ENCODE results near the gene OTX2.

Gene OTX2

DNA sequence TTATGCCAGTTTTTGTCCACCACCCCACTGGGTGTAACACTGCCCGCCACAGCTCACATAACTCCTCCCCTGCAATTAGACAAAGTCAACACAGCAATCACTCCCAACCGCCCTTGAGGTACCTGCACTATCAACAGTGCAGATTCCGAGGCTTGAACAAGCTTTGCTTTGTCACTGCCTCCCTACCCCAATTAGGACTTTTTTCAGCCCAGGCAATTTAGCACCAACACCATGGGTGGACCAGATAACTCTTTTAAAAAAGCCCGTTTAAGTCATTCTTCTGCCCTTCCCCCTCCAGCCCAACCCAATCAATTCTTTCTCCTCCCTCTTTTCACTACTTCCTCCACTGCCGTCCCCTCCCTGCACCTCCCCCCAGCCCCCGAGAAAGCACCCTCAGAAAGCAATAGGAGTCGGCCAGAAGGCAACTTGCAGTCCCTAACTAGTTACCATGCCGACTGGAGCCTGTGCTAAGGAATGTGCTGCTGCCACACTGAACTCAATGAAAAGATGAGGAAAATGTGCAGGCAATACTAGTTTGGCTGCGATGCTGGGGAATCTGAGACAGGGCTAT, 45.7 kb upstream of the OTX2 start:
- H3F3A ChIP-seq (ENCODE audit: insufficient read depth, low read length): no peaks in the 10 kb centered on the region
- no peaks in the 10 kb centered on the region for H3K9me2 ChIP-seq (replicated peaks; ENCODE audit: insufficient read depth, low read length)
- no peak overlapping the region for H3K27ac ChIP-seq (ENCODE audit: low read length)
- no peak overlapping the region for H3K4me3 ChIP-seq (ENCODE audit: low read length)
- DNase-seq: no peak
- H3K9me3 ChIP-seq (replicated peaks; ENCODE audit: insufficient read depth, low read length): no peaks in the 10 kb centered on the region
- no peaks in the 10 kb centered on the region for H3K79me2 ChIP-seq (ENCODE audit: low read length)
- H3K4me1 ChIP-seq (ENCODE audit: low read length): no peaks in the 10 kb centered on the region
- H3K27me3 ChIP-seq (replicated peaks; ENCODE audit: insufficient read depth, low read length): no peaks in the 10 kb centered on the region
- TF ChIP-seq EZH2 (optimal IDR thresholded peaks at IDR 0.05; ENCODE audit: low read depth, low read length) (no peak), EZH2phosphoT487 (IDR thresholded peaks at IDR 0.05; ENCODE audit: low read length) (no peak)
- TF ChIP-seq, protein P1, sequence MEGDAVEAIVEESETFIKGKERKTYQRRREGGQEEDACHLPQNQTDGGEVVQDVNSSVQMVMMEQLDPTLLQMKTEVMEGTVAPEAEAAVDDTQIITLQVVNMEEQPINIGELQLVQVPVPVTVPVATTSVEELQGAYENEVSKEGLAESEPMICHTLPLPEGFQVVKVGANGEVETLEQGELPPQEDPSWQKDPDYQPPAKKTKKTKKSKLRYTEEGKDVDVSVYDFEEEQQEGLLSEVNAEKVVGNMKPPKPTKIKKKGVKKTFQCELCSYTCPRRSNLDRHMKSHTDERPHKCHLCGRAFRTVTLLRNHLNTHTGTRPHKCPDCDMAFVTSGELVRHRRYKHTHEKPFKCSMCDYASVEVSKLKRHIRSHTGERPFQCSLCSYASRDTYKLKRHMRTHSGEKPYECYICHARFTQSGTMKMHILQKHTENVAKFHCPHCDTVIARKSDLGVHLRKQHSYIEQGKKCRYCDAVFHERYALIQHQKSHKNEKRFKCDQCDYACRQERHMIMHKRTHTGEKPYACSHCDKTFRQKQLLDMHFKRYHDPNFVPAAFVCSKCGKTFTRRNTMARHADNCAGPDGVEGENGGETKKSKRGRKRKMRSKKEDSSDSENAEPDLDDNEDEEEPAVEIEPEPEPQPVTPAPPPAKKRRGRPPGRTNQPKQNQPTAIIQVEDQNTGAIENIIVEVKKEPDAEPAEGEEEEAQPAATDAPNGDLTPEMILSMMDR (IDR thresholded peaks at IDR 0.05; ENCODE audit: low read length): no peak
- no peak overlapping the region for H3K9ac ChIP-seq (ENCODE audit: low read length)
- no peak overlapping the region for H2AFZ ChIP-seq (ENCODE audit: low read length)
- no peaks in the 10 kb centered on the region for H4K20me1 ChIP-seq (ENCODE audit: insufficient read depth, low read length)
- no peaks in the 10 kb centered on the region for H3K36me3 ChIP-seq (replicated peaks; ENCODE audit: insufficient read depth, low read length)
- H3K4me2 ChIP-seq (ENCODE audit: low read depth, low read length): no peak overlapping the region

DNA sequence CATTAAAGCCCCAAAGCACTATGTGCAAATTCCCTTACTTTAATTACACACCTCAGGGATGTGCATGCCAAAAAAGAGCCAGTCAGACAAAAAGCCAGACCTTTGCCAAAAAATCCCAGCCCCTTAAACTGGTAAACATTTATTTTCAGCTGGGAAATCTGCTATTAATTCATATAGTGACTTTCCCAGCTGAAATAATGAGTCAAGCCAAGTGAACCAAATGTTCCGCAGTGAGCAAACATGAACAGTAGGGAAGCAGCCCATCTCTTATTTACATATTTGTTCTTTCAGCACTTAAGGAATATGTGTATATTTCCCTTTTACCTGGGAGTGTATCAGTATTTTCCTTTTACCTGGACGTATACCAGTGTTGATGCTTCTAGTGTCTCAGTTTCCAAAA, 44.0 kb upstream of the OTX2 start:
- H3K9ac ChIP-seq (ENCODE audit: low read length): no peak overlapping the region
- no peaks in the 10 kb centered on the region for H3K36me3 ChIP-seq (replicated peaks; ENCODE audit: insufficient read depth, low read length)
- no peak for DNase-seq
- H3K4me3 ChIP-seq (ENCODE audit: low read length): no peak overlapping the region
- H3K9me2 ChIP-seq (replicated peaks; ENCODE audit: insufficient read depth, low read length): no peaks in the 10 kb centered on the region
- H4K20me1 ChIP-seq (ENCODE audit: insufficient read depth, low read length): no peaks in the 10 kb centered on the region
- H3K4me2 ChIP-seq (ENCODE audit: low read depth, low read length): no peak overlapping the region
- H3K9me3 ChIP-seq (replicated peaks; ENCODE audit: insufficient read depth, low read length): no peaks in the 10 kb centered on the region
- H3K27ac ChIP-seq (ENCODE audit: low read length): no peak overlapping the region
- H2AFZ ChIP-seq (ENCODE audit: low read length): no peak overlapping the region
- H3K27me3 ChIP-seq (replicated peaks; ENCODE audit: insufficient read depth, low read length): no peaks in the 10 kb centered on the region
- peaks cover 5% of the 10 kb centered on the region; the same call in 1 of the 2 replicates for H3K4me1 ChIP-seq (ENCODE audit: low read length)
- TF ChIP-seq, protein P1 (IDR thresholded peaks at IDR 0.05; ENCODE audit: low read length): no peak
- TF ChIP-seq EZH2phosphoT487 (IDR thresholded peaks at IDR 0.05; ENCODE audit: low read length): no peak
- no peak for TF ChIP-seq EZH2 (optimal IDR thresholded peaks at IDR 0.05; ENCODE audit: low read depth, low read length)
- no peaks in the 10 kb centered on the region for H3K79me2 ChIP-seq (ENCODE audit: low read length)
- peaks cover 8% of the 10 kb centered on the region for H3F3A ChIP-seq (ENCODE audit: insufficient read depth, low read length)

DNA sequence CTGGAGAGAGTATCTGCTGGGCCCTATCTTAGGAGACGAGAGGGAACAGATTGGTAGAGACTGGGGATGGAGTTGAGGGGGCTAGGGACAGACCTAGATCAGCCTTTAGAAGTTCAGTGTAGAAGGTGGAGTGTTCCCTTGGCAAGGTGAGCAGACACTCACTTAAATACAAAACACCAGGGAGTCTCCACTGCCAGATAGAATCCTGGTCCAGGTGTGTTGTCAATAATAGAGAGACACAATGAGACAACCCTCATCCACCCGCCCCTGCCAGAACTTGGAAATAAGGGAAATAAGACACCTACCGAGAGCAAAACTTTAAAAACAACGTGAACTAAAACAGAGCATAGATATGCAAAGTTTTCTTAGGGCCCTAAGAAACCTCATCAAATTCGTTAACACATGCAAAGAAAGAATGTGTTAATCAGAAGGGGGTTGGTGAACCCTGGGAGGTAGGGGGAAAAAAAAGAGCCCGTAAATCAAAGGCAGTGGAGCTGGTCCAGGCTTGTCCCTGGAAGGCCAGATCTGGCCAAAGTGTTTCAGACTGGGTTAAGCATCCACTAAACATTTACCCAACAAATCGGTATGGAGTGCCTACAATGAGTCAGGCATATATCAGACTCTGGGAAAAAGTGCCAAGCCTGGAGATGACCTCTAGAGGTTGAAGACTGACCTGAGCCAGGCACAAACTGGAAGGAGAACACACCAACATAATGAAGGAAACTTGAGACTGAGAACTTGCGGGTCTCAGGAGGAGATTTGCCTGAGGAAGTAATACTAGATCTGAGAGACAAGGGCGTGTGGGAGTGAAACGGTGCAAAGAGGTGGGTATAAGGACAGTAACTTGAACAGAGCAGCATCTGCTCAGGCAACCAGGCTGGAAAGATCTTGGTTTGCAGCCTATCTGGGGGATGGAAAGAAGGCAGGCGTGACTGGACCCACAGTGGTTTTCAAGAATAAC, 37.0 kb upstream of the OTX2 start:
- Histone ChIP-seq H3K79me2 (ENCODE audit: low read length) (no peaks in the 10 kb centered on the region), H3K27ac (ENCODE audit: low read length) (no peak overlapping the region), H3K4me3 (ENCODE audit: low read length) (no peak overlapping the region), H3K9ac (ENCODE audit: low read length) (no peak overlapping the region), H4K20me1 (ENCODE audit: insufficient read depth, low read length) (no peaks in the 10 kb centered on the region), H3K36me3 (replicated peaks; ENCODE audit: insufficient read depth, low read length) (no peaks in the 10 kb centered on the region), H3F3A (ENCODE audit: insufficient read depth, low read length) (peaks cover 14% of the 10 kb centered on the region), H3K27me3 (replicated peaks; ENCODE audit: insufficient read depth, low read length) (no peaks in the 10 kb centered on the region), H3K4me2 (ENCODE audit: low read depth, low read length) (no peak overlapping the region), H3K9me2 (replicated peaks; ENCODE audit: insufficient read depth, low read length) (no peaks in the 10 kb centered on the region), H3K9me3 (replicated peaks; ENCODE audit: insufficient read depth, low read length) (no peaks in the 10 kb centered on the region), H2AFZ (ENCODE audit: low read length) (no peak overlapping the region), H3K4me1 (ENCODE audit: low read length) (peaks cover 9% of the 10 kb centered on the region)
- no peak for DNase-seq
- no peak for TF ChIP-seq EZH2phosphoT487 (IDR thresholded peaks at IDR 0.05; ENCODE audit: low read length)

Measured in MM.1S (cell line).